Testis (tissue), 3 donors: Measurements from ENCODE around the gene PRSS1. TPM values are rescaled to one million over a fixed set of nuclear protein-coding genes. Genes with fewer than 3 reads are reported as not detected.
A peak's percentile ranks its signal among the peaks of the same experiment; 100 is the strongest.

Experiments
- DNase-seq: peaks from one replicate; pipeline ENCODE4 v3.0.0-alpha.2; 2019
- H3K27ac ChIP-seq, 2 donors: fragments of 200-600 bp; sonication (generic); one replicate each; pipeline ENCODE4 v1.5.1; 2019
- H3K27me3 ChIP-seq: fragments of 200-600 bp; sonication (generic); one replicate; pipeline ENCODE4 v1.5.1; 2019
- H3K36me3 ChIP-seq: fragments of 200-600 bp; sonication (generic); one replicate; pipeline ENCODE4 v1.5.1; 2017; ENCODE audit warnings: low read depth; ENCODE audit errors: missing control alignments
- H3K4me1 ChIP-seq: fragments of 200-600 bp; sonication (generic); one replicate; pipeline ENCODE4 v1.5.1; 2019
- H3K4me3 ChIP-seq, 2 donors: fragments of 200-600 bp; sonication (generic); one replicate each; pipeline ENCODE4 v1.5.1; 2017 to 2019
- H3K9me3 ChIP-seq: fragments of 200-600 bp; sonication (generic); one replicate; pipeline ENCODE4 v1.5.1; 2017
- POLR2A ChIP-seq: fragments of 450-650 bp; IDR thresholded peaks from one replicate; pipeline ENCODE4 v1.6.1; 2017; ENCODE audit warnings: antibody characterized with exemption, mild to moderate bottlenecking, moderate library complexity
- WGBS, 2 donors: methylation state at CpG; one replicate each; pipeline ENCODE4 v1.1.5; 2018; 5-methylcytosine and 5-hydroxymethylcytosine counted together
- intact Hi-C: fragments of 100-400 bp; cut with DNase I; formaldehyde crosslinking; loops from one replicate; pipeline ENCODE4 v1.15.1; 2023; ENCODE audit warnings: low total_unique reads
- polyA plus RNA-seq: library from polyadenylated mRNA; stranded (reverse); fragments of 350-450 nt; fragmentation: Illumina TruSeq; extraction: RNeasy Lipid Tissue Mini Kit (QIAGEN cat#74804); gene quantifications from one replicate; pipeline ENCODE4 v1.2.3, GENCODE V29; 2014; ENCODE audit warnings: low read depth, low replicate concordance; ENCODE audit not compliant: insufficient read depth
- total RNA-seq, 2 donors: library from RNA; depleted of rRNA; stranded (reverse); fragments of >200 nt; gene quantifications; one replicate each; pipeline ENCODE4 v1.2.3, GENCODE V29; 2016
- TF ChIP-seq, protein P1 (sequence below), 3 experiments: fragments of 450-650 bp in 2 of 3; fragments of 200-600 bp in 1 of 3; sonication (generic) in 1 of 3; IDR thresholded peaks; one replicate each; pipeline ENCODE4 v1.5.1; 2016 to 2019; ENCODE audit warnings: antibody characterized with exemption in 3 of 3, mild to moderate bottlenecking in 2 of 3, moderate library complexity in 1 of 3

PRSS1 gene
- total and polyA plus RNA-seq, 3 donors from 2014 or later = not detected

GRCh38 chr7:142711746-142712616, 37.3 kb upstream of the PRSS1 start:
- peak overlapping the region in 1 of 2 donors; percentile 34 for H3K27ac ChIP-seq
- no peak overlapping the region for H3K4me3 ChIP-seq
- TF ChIP-seq, protein P1, sequence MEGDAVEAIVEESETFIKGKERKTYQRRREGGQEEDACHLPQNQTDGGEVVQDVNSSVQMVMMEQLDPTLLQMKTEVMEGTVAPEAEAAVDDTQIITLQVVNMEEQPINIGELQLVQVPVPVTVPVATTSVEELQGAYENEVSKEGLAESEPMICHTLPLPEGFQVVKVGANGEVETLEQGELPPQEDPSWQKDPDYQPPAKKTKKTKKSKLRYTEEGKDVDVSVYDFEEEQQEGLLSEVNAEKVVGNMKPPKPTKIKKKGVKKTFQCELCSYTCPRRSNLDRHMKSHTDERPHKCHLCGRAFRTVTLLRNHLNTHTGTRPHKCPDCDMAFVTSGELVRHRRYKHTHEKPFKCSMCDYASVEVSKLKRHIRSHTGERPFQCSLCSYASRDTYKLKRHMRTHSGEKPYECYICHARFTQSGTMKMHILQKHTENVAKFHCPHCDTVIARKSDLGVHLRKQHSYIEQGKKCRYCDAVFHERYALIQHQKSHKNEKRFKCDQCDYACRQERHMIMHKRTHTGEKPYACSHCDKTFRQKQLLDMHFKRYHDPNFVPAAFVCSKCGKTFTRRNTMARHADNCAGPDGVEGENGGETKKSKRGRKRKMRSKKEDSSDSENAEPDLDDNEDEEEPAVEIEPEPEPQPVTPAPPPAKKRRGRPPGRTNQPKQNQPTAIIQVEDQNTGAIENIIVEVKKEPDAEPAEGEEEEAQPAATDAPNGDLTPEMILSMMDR (IDR thresholded peaks at IDR 0.05) = peak in 2 of 3 experiments; percentile 61 to 71
- no peak for TF ChIP-seq POLR2A
- 47 to 54% methylated on average over 18 of the region's 18 CpGs for WGBS, 2 donors
- intact Hi-C loops = loop anchor here (5.0 kb wide), 1 partner anchor 65 kb away; no protein-coding TSS in a partner anchor
- H3K9me3 ChIP-seq = no peaks in the 10 kb centered on the region
- peak; percentile 51 for DNase-seq
- H3K36me3 ChIP-seq = no peaks in the 10 kb centered on the region
- H3K4me1 ChIP-seq = peaks cover 9% of the 10 kb centered on the region
- H3K27me3 ChIP-seq = no peaks in the 10 kb centered on the region

- DNase-seq = no peak
- H3K27me3 ChIP-seq = no peaks in the 10 kb centered on the region
- 47 to 69% methylated on average over 4 of the region's 4 CpGs for WGBS, 2 donors
- intact Hi-C loops = loop anchor here (5.0 kb wide), 1 partner anchor 65 kb away; no protein-coding TSS in a partner anchor
- H3K4me3 ChIP-seq = no peak overlapping the region
- H3K4me1 ChIP-seq = peaks cover 9% of the 10 kb centered on the region
- TF ChIP-seq, protein P1 (IDR thresholded peaks at IDR 0.05) = peak in 1 of 3 experiments; percentile 49
- no peak for TF ChIP-seq POLR2A
- H3K9me3 ChIP-seq = no peaks in the 10 kb centered on the region
- no peak overlapping the region for H3K27ac ChIP-seq
- no peaks in the 10 kb centered on the region for H3K36me3 ChIP-seq
These were observed 36.7 kb upstream of the PRSS1 start for GRCh38 chr7:142712617-142712957.

GRCh38 chr7:142714375-142714774, 34.9 kb upstream of the PRSS1 start:
- Histone ChIP-seq H3K27ac (no peak overlapping the region), H3K4me1 (peaks cover 4% of the 10 kb centered on the region), H3K4me3 (no peak overlapping the region), H3K36me3 (no peaks in the 10 kb centered on the region), H3K27me3 (no peaks in the 10 kb centered on the region), H3K9me3 (no peaks in the 10 kb centered on the region)
- TF ChIP-seq POLR2A = no peak
- TF ChIP-seq, protein P1 (IDR thresholded peaks at IDR 0.05) = no peak
- no peak for DNase-seq
- intact Hi-C loops = loop anchor here (5.0 kb wide), 1 partner anchor 63 kb away; no protein-coding TSS in a partner anchor
- WGBS, 2 donors = 67 to 72% methylated on average over 2 of the region's 2 CpGs

DNA sequence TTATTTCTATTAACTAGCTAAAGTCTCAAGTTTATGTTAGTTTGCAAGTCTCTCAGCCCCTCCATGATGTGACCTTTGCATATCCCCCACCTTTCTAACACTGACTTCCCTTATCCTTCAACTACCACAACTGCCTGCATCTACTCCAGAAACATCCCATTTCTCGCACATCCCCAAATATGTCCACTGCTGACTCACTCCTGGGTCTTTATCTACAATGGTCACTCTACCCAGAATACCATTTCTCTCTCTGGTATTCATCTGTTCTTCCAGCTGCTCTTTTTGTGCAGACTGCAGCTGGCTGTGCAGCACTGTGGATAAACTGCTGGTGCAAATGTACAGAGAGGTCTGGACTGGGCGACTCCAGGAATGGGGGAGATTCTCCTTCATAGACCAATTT, 32.7 kb upstream of the PRSS1 start:
- intact Hi-C loops = no loop called here
- DNase-seq = no peak
- peaks cover 10% of the 10 kb centered on the region for H3K4me1 ChIP-seq

More for the DNA sequence above, 32.7 kb upstream of the PRSS1 start:
- Histone ChIP-seq H3K36me3 (no peaks in the 10 kb centered on the region), H3K27me3 (no peaks in the 10 kb centered on the region), H3K27ac (no peak overlapping the region), H3K4me3 (no peak overlapping the region), H3K9me3 (no peaks in the 10 kb centered on the region)
- no peak for TF ChIP-seq POLR2A
- TF ChIP-seq, protein P1 (IDR thresholded peaks at IDR 0.05) = no peak
- 69 to 74% methylated on average over 2 of the region's 2 CpGs for WGBS, 2 donors
